RKO (cell line): ENCODE results near the gene SLC5A3.

Experiments
- DNase-seq: peaks from one replicate; pipeline ENCODE4 v3.0.0-alpha.2; 2016; ENCODE audit warnings: low spot score

SLC5A3 gene

GRCh38 chr21:34100337-34100736 lies 27.0 kb downstream of the SLC5A3 start:
- no peak for DNase-seq

GRCh38 chr21:34100790-34101189 lies 27.4 kb downstream of the SLC5A3 start:
- peak; percentile 37 for DNase-seq

- DNase-seq, result no peak
These were observed 32.7 kb downstream of the SLC5A3 start for GRCh38 chr21:34105947-34106541.

- no peak for DNase-seq
These were observed 34.2 kb downstream of the SLC5A3 start for GRCh38 chr21:34107606-34108005.

- no peak for DNase-seq
These were observed 35.7 kb downstream of the SLC5A3 start for GRCh38 chr21:34109075-34109474.

GRCh38 chr21:34110594-34111202 lies 37.3 kb downstream of the SLC5A3 start:
- DNase-seq, result no peak

- DNase-seq, result no peak
These were observed 39.1 kb downstream of the SLC5A3 start for GRCh38 chr21:34112316-34113033.

- DNase-seq, result no peak
These were observed 40.5 kb downstream of the SLC5A3 start for GRCh38 chr21:34113842-34114241.

- no peak for DNase-seq
These were observed 41.8 kb downstream of the SLC5A3 start for GRCh38 chr21:34115160-34115559.

GRCh38 chr21:34116569-34116968 lies 43.2 kb downstream of the SLC5A3 start:
- DNase-seq, result no peak

- no peak for DNase-seq
These were observed 47.5 kb downstream of the SLC5A3 start for GRCh38 chr21:34120867-34121266.

- DNase-seq, result no peak
These were observed 48.7 kb downstream of the SLC5A3 start for GRCh38 chr21:34122047-34122446.
